ENCODE data around the gene MYO18A. TPM values are rescaled to one million over a fixed set of nuclear protein-coding genes. Genes with fewer than 3 reads are reported as not detected.

MYO18A gene
- total RNA-seq, 2 experiments from 2014 or later, result 23.8 to 25.0 TPM

- no peak for DNase-seq
- Mint-ChIP-seq H3K4me1 (ENCODE audit: low read depth) (no peaks in the 10 kb centered on the region), H3K36me3 (ENCODE audit: low read depth) (no peaks in the 10 kb centered on the region), H3K27me3 (ENCODE audit: low read depth) (peaks cover 2% of the 10 kb centered on the region), H3K4me3 (no peak overlapping the region), H3K27ac (no peak overlapping the region), H3K9me3 (no peaks in the 10 kb centered on the region)
- intact Hi-C loops (cut with micrococcal nuclease), result no loop called here
- CTCF ChIA-PET, result interaction anchor here (0.7 to 7.7 kb wide), 4 partner anchors 29 to 73 kb away, joined by 3 to 45 read pairs (median 3); no protein-coding TSS in a partner anchor
These were observed 9.8 kb upstream of the MYO18A start for GRCh38 chr17:29190039-29190438.

GRCh38 chr17:29189355-29189754 lies 9.2 kb upstream of the MYO18A start:
- Mint-ChIP-seq H3K27me3 (ENCODE audit: low read depth) (peaks cover 2% of the 10 kb centered on the region), H3K4me3 (no peak overlapping the region), H3K4me1 (ENCODE audit: low read depth) (no peaks in the 10 kb centered on the region), H3K36me3 (ENCODE audit: low read depth) (no peaks in the 10 kb centered on the region), H3K9me3 (no peaks in the 10 kb centered on the region), H3K27ac (no peak overlapping the region)
- no peak for DNase-seq
- intact Hi-C loops (cut with micrococcal nuclease), result no loop called here
- CTCF ChIA-PET, result interaction anchor here (0.7 to 7.7 kb wide), 3 partner anchors 29 to 76 kb away, joined by 3 to 45 read pairs (median 4); no protein-coding TSS in a partner anchor

- no peak overlapping the region for H3K4me3 Mint-ChIP-seq
- no peak for DNase-seq
- H3K27me3 Mint-ChIP-seq (ENCODE audit: low read depth), result no peaks in the 10 kb centered on the region
- H3K9me3 Mint-ChIP-seq, result no peaks in the 10 kb centered on the region
- peaks cover 22% of the 10 kb centered on the region for H3K4me1 Mint-ChIP-seq (ENCODE audit: low read depth)
- intact Hi-C loops (cut with micrococcal nuclease), result no loop called here
- H3K36me3 Mint-ChIP-seq (ENCODE audit: low read depth), result no peaks in the 10 kb centered on the region
- no peak overlapping the region for H3K27ac Mint-ChIP-seq
- CTCF ChIA-PET, result interaction anchor here (0.6 to 14.7 kb wide), 13 partner anchors 9 to 126 kb away, joined by 3 to 261 read pairs (median 6); no protein-coding TSS in a partner anchor
These were observed 1.0 kb upstream of the MYO18A start for GRCh38 chr17:29181226-29181625.

GRCh38 chr17:29180788-29181160 lies 576 bp upstream of the MYO18A start:
- H3K4me1 Mint-ChIP-seq (ENCODE audit: low read depth), result peaks cover 26% of the 10 kb centered on the region
- H3K27ac Mint-ChIP-seq, result no peak overlapping the region
- H3K27me3 Mint-ChIP-seq (ENCODE audit: low read depth), result no peaks in the 10 kb centered on the region
- intact Hi-C loops (cut with micrococcal nuclease), result loop anchor here (1.0 kb wide), 2 partner anchors 31 to 56 kb away; no protein-coding TSS in a partner anchor
- H3K36me3 Mint-ChIP-seq (ENCODE audit: low read depth), result no peaks in the 10 kb centered on the region
- H3K9me3 Mint-ChIP-seq, result no peaks in the 10 kb centered on the region
- CTCF ChIA-PET, result interaction anchor here (0.9 to 14.7 kb wide), 15 partner anchors 9 to 347 kb away, joined by 3 to 261 read pairs (median 4); no protein-coding TSS in a partner anchor
- peak overlapping the region; percentile 55 for H3K4me3 Mint-ChIP-seq
- DNase-seq, result no peak

GRCh38 chr17:29179232-29180033 lies 765 bp downstream of the MYO18A start:
- no peak for DNase-seq
- intact Hi-C loops (cut with micrococcal nuclease), result loop anchor here (1.0 kb wide), 2 partner anchors 30 to 55 kb away; no protein-coding TSS in a partner anchor
- H3K27me3 Mint-ChIP-seq (ENCODE audit: low read depth), result no peaks in the 10 kb centered on the region

GRCh38 chr17:29178750-29179231 lies 1.4 kb downstream of the MYO18A start:
- H3K4me1 Mint-ChIP-seq (ENCODE audit: low read depth), result peaks cover 26% of the 10 kb centered on the region
- peak overlapping the region; percentile 32 for H3K4me3 Mint-ChIP-seq
- intact Hi-C loops (cut with micrococcal nuclease), result no loop called here
- no peak overlapping the region for H3K27ac Mint-ChIP-seq
- H3K9me3 Mint-ChIP-seq, result no peaks in the 10 kb centered on the region
- no peak for DNase-seq
- CTCF ChIA-PET, result interaction anchor here (0.5 to 14.7 kb wide), 8 partner anchors 15 to 215 kb away, joined by 3 to 261 read pairs (median 7); no protein-coding TSS in a partner anchor
- H3K27me3 Mint-ChIP-seq (ENCODE audit: low read depth), result no peaks in the 10 kb centered on the region
- H3K36me3 Mint-ChIP-seq (ENCODE audit: low read depth), result no peaks in the 10 kb centered on the region

More at GRCh38 chr17:29179232-29180033, 765 bp downstream of the MYO18A start:
- no peak overlapping the region for H3K27ac Mint-ChIP-seq
- CTCF ChIA-PET, result interaction anchor here (0.5 to 14.7 kb wide), 22 partner anchors 8 to 348 kb away, joined by 3 to 261 read pairs (median 4); no protein-coding TSS in a partner anchor
- no peaks in the 10 kb centered on the region for H3K36me3 Mint-ChIP-seq (ENCODE audit: low read depth)
- peaks cover 26% of the 10 kb centered on the region for H3K4me1 Mint-ChIP-seq (ENCODE audit: low read depth)
- peak overlapping the region; percentile 32 for H3K4me3 Mint-ChIP-seq
- no peaks in the 10 kb centered on the region for H3K9me3 Mint-ChIP-seq

- no peak for DNase-seq
- H3K4me1 Mint-ChIP-seq (ENCODE audit: low read depth), result peaks cover 26% of the 10 kb centered on the region
- H3K36me3 Mint-ChIP-seq (ENCODE audit: low read depth), result no peaks in the 10 kb centered on the region
- H3K4me3 Mint-ChIP-seq, result no peak overlapping the region
- no peaks in the 10 kb centered on the region for H3K9me3 Mint-ChIP-seq
- intact Hi-C loops (cut with micrococcal nuclease), result no loop called here
- peak overlapping the region; percentile 13 for H3K27ac Mint-ChIP-seq
- no peaks in the 10 kb centered on the region for H3K27me3 Mint-ChIP-seq (ENCODE audit: low read depth)
- CTCF ChIA-PET, result interaction anchor here (0.8 to 14.7 kb wide), 9 partner anchors 23 to 114 kb away, joined by 3 to 261 read pairs (median 9); no protein-coding TSS in a partner anchor
These were observed 2.1 kb downstream of the MYO18A start for GRCh38 chr17:29177871-29178749.

GRCh38 chr17:29177541-29177870 lies 2.7 kb downstream of the MYO18A start:
- Mint-ChIP-seq H3K27ac (peak overlapping the region; percentile 46), H3K4me3 (peak overlapping the region; percentile 81), H3K4me1 (ENCODE audit: low read depth) (peaks cover 26% of the 10 kb centered on the region), H3K27me3 (ENCODE audit: low read depth) (no peaks in the 10 kb centered on the region), H3K9me3 (no peaks in the 10 kb centered on the region), H3K36me3 (ENCODE audit: low read depth) (no peaks in the 10 kb centered on the region)
- DNase-seq, result no peak
- CTCF ChIA-PET, result interaction anchor here (0.8 to 14.7 kb wide), 8 partner anchors 11 to 115 kb away, joined by 3 to 261 read pairs (median 7); no protein-coding TSS in a partner anchor
- intact Hi-C loops (cut with micrococcal nuclease), result no loop called here

- no peaks in the 10 kb centered on the region for H3K9me3 Mint-ChIP-seq
- no peaks in the 10 kb centered on the region for H3K27me3 Mint-ChIP-seq (ENCODE audit: low read depth)
- CTCF ChIA-PET, result interaction anchor here (0.5 to 14.7 kb wide), 13 partner anchors 11 to 581 kb away, joined by 3 to 261 read pairs (median 4); no protein-coding TSS in a partner anchor
- H3K4me3 Mint-ChIP-seq, result peak overlapping the region; percentile 81
- peaks cover 26% of the 10 kb centered on the region for H3K4me1 Mint-ChIP-seq (ENCODE audit: low read depth)
- intact Hi-C loops (cut with micrococcal nuclease), result no loop called here
- H3K27ac Mint-ChIP-seq, result peak overlapping the region; percentile 74
- DNase-seq, result peak; percentile 65
- no peaks in the 10 kb centered on the region for H3K36me3 Mint-ChIP-seq (ENCODE audit: low read depth)
These were observed 3.4 kb downstream of the MYO18A start for GRCh38 chr17:29176558-29177351.

GRCh38 chr17:29175349-29175748 lies 4.8 kb downstream of the MYO18A start:
- Mint-ChIP-seq H3K4me1 (ENCODE audit: low read depth) (peaks cover 22% of the 10 kb centered on the region), H3K36me3 (ENCODE audit: low read depth) (no peaks in the 10 kb centered on the region), H3K4me3 (no peak overlapping the region), H3K9me3 (no peaks in the 10 kb centered on the region), H3K27ac (no peak overlapping the region), H3K27me3 (ENCODE audit: low read depth) (no peaks in the 10 kb centered on the region)
- intact Hi-C loops (cut with micrococcal nuclease), result no loop called here
- CTCF ChIA-PET, result interaction anchor here (2.4 to 14.7 kb wide), 3 partner anchors 29 to 59 kb away, joined by 10 to 261 read pairs (median 56); no protein-coding TSS in a partner anchor
- DNase-seq, result no peak

GRCh38 chr17:29172589-29172988 lies 7.6 kb downstream of the MYO18A start:
- Mint-ChIP-seq H3K4me1 (ENCODE audit: low read depth) (peaks cover 13% of the 10 kb centered on the region), H3K27ac (no peak overlapping the region), H3K9me3 (no peaks in the 10 kb centered on the region), H3K4me3 (no peak overlapping the region), H3K27me3 (ENCODE audit: low read depth) (no peaks in the 10 kb centered on the region), H3K36me3 (ENCODE audit: low read depth) (no peaks in the 10 kb centered on the region)
- intact Hi-C loops (cut with micrococcal nuclease), result no loop called here
- DNase-seq, result no peak
- CTCF ChIA-PET, result interaction anchor here (0.6 to 14.7 kb wide), 4 partner anchors 8 to 203 kb away, joined by 3 to 261 read pairs (median 4); partner anchors contain the start of gene MYO18A

Measured in activated naive CD4-positive, alpha-beta T cell treated with anti-CD3 and anti-CD28 coated beads for 36 hours (primary cell).